Kidney glomerular epithelial cell (primary cell): ENCODE data around the gene CCDC15.
"Not testable (repeated sequence)": the region's sequence is repeated elsewhere in the genome, so short reads cannot be mapped to it uniquely, and the experiment has no call there.

Experiments used
- DNase-seq: peaks from one replicate; lab custom pipeline; 2025; lab: John Stamatoyannopoulos, UW

Gene CCDC15

GRCh38 chr11:125082040-125082439, 128.0 kb downstream of the CCDC15 start:
- DNase-seq = no peak

DNA sequence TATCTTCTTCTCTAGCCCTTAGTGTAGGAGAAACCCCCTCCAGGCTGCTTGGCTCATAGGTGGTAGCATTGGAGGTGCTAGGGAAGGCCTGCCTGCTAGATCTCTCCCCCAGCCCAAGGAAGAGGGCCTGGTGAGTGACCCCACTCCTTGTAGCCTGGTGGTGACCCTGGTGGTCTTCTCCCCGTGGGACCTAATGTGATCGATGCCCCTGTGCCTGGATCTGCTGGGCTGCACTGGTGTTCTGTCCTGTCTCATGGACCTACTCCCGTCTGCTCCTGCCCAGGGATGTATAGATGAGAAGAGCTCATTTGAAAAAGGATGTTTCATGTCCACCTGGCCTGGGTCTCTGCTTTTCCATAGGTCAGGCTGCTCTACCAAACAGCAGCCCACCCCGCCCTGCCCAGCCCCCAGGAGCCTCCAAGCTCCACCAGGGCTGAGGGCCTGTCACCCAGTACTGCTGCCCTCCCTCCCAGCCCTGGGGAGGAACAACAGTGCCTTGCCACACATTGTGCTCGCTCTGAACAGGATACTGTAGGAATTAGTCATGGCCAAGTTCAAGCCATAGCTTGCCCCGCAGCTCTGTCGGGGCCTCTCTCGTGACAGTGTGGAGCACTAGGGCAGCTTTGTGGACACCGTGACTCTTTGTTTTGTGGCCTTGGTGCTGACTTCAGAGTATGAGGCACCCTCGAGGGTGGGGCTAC, 128.8 kb downstream of the CCDC15 start:
- peak; percentile 8 for DNase-seq

GRCh38 chr11:125083312-125084056, 129.5 kb downstream of the CCDC15 start:
- DNase-seq = no peak

DNA sequence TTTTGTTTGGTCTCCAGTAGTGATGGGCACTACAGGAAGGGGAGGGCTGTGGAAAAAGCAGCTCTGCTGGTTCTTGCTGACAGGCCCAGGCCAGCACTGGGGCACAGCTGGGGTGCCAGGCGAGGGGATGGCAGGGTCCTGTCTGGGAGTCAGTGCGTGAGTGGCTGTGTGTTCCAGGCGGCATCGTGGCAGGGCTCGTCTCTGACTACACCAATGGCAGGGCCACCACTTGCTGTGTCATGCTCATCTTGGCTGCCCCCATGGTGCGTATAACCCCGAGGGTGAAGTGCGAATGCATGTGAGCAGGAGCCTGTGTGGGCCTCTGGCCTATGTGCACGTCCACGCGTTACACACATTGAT, 130.0 kb downstream of the CCDC15 start:
- DNase-seq = no peak

- no peak for DNase-seq
Measured at GRCh38 chr11:125084761-125085231, 130.8 kb downstream of the CCDC15 start.

- DNase-seq = no peak
Measured at GRCh38 chr11:125085301-125086081, 131.5 kb downstream of the CCDC15 start.

GRCh38 chr11:125086633-125087296, 132.8 kb downstream of the CCDC15 start:
- DNase-seq = no peak

GRCh38 chr11:125088123-125088522, 134.1 kb downstream of the CCDC15 start:
- no peak for DNase-seq

GRCh38 chr11:125088576-125089455, 134.8 kb downstream of the CCDC15 start:
- DNase-seq = no peak

DNA sequence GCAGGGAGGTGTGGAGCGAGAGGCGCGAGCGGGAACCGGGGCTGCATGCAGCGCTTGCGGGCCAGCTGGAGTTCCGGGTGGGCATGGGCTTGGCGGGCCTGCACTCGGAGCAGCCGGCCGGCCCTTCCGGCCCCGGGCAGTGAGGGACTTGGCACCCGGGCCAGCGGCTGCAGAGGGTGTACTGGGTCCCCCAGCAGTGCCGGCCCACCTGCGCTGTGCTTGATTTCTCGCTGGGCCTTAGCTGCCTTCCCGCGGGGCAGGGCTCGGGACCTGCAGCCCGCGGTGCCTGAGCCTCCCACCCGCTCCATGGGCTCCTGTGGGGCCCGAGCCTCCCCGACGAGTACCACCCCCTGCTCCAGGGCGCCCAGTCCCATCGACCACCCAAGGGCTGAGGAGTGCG, 135.5 kb downstream of the CCDC15 start:
- not testable (repeated sequence) for DNase-seq

DNA sequence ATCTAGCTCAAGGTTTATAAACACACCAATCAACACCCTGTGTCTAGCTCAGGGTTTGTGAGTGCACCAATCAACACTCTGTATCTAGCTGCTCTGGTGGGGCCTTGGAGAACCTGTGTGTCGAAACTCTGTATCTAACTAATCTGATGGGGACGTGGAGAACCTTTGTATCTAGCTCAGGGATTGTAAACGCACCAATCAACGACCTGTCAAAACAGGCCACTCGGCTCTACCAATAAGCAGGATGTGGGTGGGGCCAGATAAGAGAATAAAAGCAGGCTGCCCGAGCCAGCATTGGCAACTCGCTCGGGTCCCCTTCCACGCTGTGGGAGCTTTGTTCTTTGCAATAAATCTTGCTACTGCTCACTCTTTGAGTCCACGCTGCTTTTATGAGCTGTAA, 136.1 kb downstream of the CCDC15 start:
- DNase-seq = not testable (repeated sequence)

GRCh38 chr11:125090816-125091215, 136.8 kb downstream of the CCDC15 start:
- DNase-seq = no peak
